Stimulated activated CD4-positive, alpha-beta T cell treated with anti-CD3 and anti-CD28 coated beads, Interleukin-2, amount 100 ng/mL, for 48 hours (primary cell): ENCODE results near the gene MBD3L2.
"Not testable (repeated sequence)": the region's sequence is repeated elsewhere in the genome, so short reads cannot be mapped to it uniquely, and the experiment has no call there.

Source experiments
- DNase-seq, 2 donors: peaks; one replicate each; pipeline ENCODE4 v3.0.0-alpha.2; 2020

Gene MBD3L2

GRCh38 chr19:7049021-7049420 is at the start of gene MBD3L2:
Gene MBD3L2, plus strand, starts transcription at chr19:7049321. Its CDS starts 53 bp downstream, at chr19:7049374.
- not testable (repeated sequence) for DNase-seq

DNA sequence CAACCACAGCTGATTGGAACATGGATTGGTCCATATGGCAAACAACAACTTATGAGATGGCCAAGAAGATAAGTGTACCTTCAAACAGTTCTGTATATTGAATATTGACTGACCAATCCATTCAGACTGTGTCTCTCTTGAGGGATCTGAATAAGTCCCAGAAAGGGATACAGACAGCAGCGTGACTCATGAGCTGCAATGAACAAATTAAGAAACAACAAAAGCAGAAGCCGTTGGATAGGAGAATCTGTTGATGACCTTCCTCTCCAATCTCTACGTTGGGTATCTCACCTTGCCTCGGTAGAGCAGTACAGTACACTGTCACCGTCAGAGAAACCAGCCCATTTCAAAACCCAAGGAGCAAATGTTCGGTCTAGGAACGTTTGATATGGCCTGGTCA is 49.2 kb upstream of the MBD3L2 start:
- DNase-seq, result no peak

DNA sequence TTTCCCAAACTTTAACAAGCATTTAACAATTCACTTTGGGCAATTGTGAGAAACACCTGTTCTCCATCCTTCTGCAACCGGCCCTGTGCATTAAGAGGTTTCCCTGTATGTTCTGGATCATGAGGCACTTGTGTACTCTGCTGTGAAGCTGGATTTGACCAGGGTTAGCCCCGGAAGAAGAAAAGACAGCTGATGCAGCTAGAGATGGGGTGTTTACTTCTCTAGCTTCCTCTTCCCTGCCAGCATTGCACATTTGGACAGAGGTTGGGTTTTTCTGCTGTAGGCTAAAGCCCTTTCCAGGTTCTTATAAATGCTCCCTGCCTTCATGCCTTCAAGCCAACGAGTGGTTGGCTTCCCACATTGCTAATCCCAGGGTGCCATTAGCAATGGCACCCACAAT is 48.8 kb upstream of the MBD3L2 start:
- DNase-seq, result no peak

- no peak for DNase-seq
These were observed 48.3 kb upstream of the MBD3L2 start for GRCh38 chr19:7000816-7001215.

DNA sequence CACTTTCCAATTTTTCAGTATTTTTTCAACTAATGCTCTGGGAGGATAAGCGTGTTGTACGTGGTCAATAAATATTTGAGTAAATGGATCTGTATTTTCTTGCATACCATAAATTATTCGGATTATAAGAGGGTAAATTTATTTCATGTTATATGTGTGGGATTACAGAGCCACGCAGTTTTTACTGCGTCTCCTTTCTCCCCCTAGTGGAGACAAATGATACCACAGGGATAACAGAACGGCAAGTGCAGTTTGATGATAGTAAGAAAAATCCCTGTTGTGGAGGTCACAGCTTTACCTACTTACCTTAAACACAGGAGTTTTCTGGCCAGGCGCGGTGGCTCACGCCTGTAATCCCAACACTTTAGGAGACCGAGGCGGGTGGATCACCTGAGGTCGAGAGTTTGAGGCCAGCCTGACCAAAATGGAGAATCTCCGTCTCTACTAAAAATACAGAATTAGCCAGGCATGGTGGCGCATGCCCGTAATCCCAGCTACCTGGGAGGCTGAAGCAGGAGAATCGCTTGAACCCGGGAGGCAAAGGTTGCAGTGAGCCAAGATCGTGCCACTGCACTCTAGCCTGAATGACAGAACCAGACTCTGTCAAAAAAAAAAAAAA is 44.7 kb upstream of the MBD3L2 start:
- no peak for DNase-seq

- no peak for DNase-seq
These were observed 42.9 kb upstream of the MBD3L2 start for GRCh38 chr19:7006135-7006704.

DNA sequence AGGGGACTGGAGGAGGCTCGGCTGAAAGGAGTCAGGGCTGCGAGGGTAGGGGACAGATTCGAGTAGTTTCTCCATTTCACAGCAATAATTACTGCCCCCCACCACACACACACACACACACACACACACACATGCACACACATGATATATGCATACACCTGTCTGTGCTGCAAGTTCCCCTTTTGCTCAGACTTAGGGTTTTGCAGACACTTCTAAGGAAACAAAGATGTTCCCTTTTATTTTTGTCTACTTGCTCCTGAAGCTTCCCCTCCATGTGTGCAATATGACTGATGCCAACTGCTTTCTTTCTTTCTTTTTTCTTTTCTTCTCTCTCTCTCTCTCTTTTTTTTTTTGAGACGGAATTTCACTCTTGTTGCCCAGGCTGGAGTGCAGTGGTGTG is 41.3 kb upstream of the MBD3L2 start:
- DNase-seq, result no peak

GRCh38 chr19:7010722-7011593 is 38.2 kb upstream of the MBD3L2 start:
- DNase-seq, result no peak

DNA sequence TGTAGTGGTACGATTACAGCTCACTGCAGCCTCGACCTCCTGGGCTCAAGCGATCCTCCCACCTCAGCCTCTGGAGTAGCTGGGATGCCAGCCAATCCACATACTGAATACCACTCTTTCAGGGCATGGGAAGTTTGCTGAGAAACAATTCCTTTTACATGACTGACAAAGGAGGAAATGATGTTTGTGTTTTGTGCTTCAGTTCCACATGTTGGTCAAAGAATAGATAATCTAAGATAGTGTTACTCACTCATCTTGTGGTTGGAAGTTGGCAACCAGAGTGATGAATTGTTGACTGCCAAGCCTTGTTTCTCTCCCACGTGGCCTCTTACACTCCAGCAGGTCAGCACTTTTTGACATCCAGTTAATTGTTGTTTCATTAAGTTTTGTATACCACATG is 35.4 kb upstream of the MBD3L2 start:
- no peak for DNase-seq

DNA sequence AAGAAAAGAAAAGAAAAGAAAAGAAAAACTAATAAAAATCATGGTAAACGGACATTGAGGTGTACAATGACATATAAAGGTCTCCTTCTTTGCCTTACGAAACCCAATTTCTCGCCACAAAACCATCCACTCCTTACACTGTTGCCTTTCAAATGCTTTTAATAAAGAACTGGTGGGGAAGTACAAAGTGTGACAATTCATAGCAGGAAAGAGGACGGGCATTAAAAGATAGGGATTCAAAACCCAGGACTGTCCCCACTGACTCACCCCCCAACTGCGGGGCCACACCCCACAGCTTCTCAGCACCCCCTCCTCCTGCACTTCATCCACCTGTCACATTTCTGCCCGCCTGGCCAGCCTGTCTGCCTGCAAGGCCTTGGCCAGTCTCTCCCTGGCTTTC is 30.3 kb upstream of the MBD3L2 start:
- DNase-seq, result no peak

DNA sequence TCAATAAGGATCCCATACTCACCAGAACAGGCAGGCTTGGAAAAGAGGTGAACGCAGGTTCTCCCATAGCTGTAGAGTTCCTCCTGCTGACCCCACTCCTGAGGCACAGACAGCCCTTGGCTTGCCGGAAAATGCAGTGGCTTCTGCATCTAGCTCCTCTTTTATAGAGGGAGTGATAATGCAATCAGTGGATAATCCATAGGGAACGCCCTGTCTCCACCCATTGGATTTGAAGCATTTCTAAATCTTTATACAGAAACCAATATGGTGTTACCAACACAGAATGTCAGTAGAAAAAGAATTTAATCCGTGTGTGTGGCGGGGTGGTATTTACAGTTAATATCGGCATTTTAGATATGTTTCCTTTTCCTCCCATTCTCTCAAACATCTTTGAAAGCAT is 27.8 kb upstream of the MBD3L2 start, which contains the start of gene MBD3L2B:
TSS of gene MBD3L2B (minus strand) at position 101 of the 400 bp plus-strand sequence. CDS start at position 67, 34 bp downstream.
- not testable (repeated sequence) for DNase-seq

GRCh38 chr19:7028790-7029189 is 20.3 kb upstream of the MBD3L2 start:
- not testable (repeated sequence) for DNase-seq

GRCh38 chr19:7030278-7030677 is 18.8 kb upstream of the MBD3L2 start, which contains the start of gene MBD3L5:
Gene MBD3L5, plus strand, starts transcription at chr19:7030578. Its CDS starts 34 bp downstream, at chr19:7030612.
- DNase-seq, result not testable (repeated sequence)

DNA sequence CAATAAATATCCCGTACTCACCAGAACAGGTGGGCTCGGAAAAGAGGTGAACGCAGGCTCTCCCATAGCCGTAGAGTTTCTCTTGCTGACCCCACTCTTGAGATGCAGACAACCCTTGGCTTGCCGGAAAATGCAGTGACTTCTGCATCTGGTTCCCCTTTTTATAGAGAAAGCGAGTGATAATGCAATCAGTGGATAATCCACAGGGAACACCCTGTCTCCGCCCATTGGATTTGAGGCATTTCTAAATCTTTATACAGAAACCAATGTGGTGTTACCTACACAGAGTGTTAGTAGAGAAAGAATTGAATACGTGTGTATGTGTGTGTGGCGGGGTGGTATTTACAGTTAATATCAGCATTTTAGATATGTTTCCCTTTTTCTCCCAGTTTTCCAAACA is 9.0 kb upstream of the MBD3L2 start, which contains the start of gene MBD3L4:
TSS of gene MBD3L4 (minus strand) at position 101 of the 400 bp plus-strand sequence. CDS start at position 66, 35 bp downstream.
- DNase-seq, result not testable (repeated sequence)

DNA sequence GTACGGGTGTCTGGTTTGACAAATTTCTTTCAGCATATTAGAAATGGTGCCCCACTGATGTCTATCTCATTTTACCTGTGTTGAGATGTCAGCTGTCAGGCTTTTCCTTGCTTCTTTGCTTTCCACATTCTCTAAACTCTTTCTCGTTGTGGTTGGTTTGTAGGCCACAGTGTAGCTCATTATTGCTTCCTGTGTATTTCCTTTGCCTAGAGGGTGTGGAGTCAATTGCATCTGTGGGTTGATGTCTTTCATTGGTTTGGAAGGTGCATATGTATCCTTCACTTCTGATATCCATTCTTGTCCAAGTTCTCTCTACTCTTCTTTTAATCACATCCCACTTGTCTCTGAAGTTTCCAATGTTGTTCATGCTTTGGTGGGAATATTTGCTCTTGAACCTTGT is 7.6 kb upstream of the MBD3L2 start:
- DNase-seq, result not testable (repeated sequence)

DNA sequence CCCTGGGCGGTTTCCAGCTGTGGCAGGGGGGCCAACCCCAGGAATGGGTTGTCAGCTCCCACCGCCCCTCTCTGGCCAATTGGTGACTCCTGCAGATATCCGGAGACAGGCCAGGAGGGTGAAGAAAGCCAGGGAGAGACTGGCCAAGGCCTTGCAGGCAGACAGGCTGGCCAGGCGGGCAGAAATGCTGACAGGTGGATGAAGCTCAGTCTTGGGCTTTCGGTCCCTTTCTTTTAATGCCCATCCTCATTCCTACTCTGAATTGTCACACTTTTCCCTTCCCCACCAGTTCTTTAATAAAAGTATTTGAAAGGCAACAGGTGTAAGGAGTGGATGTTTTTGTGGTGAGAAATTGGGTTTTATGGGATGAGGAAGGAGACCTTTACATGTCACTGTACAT is 2.3 kb downstream of the MBD3L2 start:
- not testable (repeated sequence) for DNase-seq

DNA sequence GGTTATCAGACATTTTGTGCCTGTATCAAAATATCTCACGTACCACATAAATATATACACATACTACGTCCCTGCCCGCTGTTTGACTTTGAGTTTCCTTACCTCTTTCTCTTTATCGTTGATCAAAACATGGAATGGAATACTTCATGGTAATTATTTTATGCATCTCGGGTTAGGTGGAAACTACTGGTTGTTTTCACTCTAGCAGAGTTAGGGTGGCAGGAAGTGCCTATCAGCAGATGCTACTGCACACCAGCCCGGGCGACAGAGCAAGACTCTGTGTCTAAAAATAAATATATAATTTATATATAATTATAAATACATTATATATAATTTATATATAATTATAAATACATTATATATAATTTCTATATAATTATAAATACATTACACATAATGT is 3.8 kb downstream of the MBD3L2 start:
- not testable (repeated sequence) for DNase-seq

- not testable (repeated sequence) for DNase-seq
These were observed 5.7 kb downstream of the MBD3L2 start for GRCh38 chr19:7054635-7055368.

DNA sequence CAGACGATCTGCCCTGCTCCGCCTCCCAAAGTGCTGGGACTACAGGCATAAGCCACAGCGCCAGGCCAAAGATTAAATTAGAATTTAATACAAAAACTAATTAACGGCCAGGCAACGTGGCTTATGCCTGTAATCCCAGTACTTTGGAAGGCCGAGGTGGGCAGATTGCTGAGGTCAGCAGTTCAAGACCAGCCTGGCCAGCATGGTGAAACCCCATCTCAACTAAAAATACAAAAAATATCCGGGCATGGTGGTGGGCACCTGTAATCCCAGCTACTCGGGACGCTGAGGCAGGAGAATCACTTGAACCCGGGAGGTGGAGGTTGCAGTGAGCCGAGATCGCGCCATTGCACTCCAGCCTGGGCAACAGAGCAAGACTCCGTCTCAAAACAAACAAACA is 6.6 kb downstream of the MBD3L2 start:
- DNase-seq, result not testable (repeated sequence)

DNA sequence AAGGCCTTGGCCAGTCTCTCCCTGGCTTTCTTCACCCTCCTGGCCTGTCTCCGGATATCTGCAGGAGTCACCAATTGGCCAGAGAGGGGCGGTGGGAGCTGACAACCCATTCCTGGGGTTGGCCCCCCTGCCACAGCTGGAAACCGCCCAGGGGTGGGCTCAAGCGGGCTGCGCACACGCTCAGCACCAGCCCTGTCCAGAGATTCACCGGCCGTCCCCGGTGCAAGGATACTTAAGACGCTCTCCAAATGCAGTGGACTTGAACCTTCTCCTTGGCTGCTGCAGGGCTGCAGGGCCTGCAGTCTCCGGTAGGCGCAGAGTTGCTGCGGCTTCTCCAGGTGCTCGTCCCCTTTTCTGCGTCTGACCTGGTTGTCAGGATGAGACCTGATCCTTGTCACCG is 7.2 kb downstream of the MBD3L2 start:
- DNase-seq, result not testable (repeated sequence)

DNA sequence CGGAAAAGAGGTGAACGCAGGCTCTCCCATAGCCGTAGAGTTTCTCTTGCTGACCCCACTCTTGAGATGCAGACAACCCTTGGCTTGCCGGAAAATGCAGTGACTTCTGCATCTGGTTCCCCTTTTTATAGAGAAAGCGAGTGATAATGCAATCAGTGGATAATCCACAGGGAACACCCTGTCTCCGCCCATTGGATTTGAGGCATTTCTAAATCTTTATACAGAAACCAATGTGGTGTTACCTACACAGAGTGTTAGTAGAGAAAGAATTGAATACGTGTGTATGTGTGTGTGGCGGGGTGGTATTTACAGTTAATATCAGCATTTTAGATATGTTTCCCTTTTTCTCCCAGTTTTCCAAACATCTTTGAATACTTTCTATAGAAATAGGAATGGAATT is 9.5 kb downstream of the MBD3L2 start, which contains the start of gene MBD3L3:
TSS of gene MBD3L3 (minus strand) at position 101 of the 400 bp plus-strand sequence. CDS start at position 30, 71 bp downstream.
- DNase-seq, result not testable (repeated sequence)

- not testable (repeated sequence) for DNase-seq
These were observed 10.9 kb downstream of the MBD3L2 start for GRCh38 chr19:7059977-7060376.

DNA sequence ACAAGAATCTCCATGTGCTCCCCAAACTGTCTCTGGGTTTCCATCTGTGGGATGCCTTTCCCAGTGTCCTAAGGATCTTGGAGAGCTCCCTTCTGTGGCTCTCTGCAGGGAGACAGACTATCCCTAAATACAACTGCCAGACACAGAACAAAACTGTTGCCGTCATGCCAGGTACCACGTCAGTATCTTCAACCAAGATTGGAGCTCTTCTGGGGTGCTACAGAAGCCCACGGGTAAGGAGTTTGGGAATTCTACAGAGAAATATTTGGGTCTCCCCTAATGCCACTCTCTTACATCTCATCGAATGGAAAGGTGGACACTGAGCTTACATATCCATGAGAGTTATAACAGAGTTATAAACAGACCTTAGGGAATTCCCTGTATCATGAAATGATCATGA is 14.2 kb downstream of the MBD3L2 start:
- DNase-seq, result no peak
